ENCODE data around the gene ITPK1.

- TF ChIP-seq CTCF (tag by site-specific recombination; IDR thresholded peaks at IDR 0.05) = no peak
- no peak for TF ChIP-seq TCF7L2 (IDR thresholded peaks at IDR 0.05; ENCODE audit: borderline replicate concordance, low read depth, low read length)
- TF ChIP-seq MYNN (tag by site-specific recombination; IDR thresholded peaks at IDR 0.05; ENCODE audit: borderline replicate concordance) = no peak
- no peak for TF ChIP-seq INSM2 (tag by site-specific recombination; IDR thresholded peaks at IDR 0.05)
- no peak for TF ChIP-seq ZNF416 (tag by site-specific recombination; IDR thresholded peaks at IDR 0.05)
Observed at GRCh38 chr14:93133464-93133863, 17.7 kb upstream of the ITPK1 start.
